Superior temporal gyrus (tissue), 1 donor: ENCODE data around the gene CDH8.
"Not testable (repeated sequence)": the region's sequence is repeated elsewhere in the genome, so short reads cannot be mapped to it uniquely, and the experiment has no call there.

ENCODE experiments used
- DNase-seq: peaks from one replicate; pipeline ENCODE4 v3.0.0-alpha.2; 2016; ENCODE audit errors: extremely low spot score

Gene CDH8

DNA sequence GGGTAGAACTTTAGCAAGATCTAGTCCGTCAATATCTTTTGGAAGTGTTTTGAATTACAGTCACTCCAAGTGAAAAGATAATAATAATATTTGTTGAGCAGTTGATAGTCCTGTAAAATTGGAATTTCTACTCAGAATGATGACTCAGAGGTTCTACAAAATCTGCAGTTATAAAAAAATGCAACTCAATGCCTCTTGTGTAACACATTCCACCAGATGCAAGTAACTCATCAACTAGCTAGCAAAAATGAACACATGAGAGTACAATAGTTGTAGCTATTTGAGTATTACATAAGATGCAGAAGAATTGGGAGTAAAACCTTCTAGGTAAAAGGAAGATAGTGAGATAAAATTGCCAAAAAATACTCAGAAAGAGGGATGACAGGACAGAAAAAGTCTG is 177.2 kb downstream of the CDH8 start:
- DNase-seq: no peak

DNA sequence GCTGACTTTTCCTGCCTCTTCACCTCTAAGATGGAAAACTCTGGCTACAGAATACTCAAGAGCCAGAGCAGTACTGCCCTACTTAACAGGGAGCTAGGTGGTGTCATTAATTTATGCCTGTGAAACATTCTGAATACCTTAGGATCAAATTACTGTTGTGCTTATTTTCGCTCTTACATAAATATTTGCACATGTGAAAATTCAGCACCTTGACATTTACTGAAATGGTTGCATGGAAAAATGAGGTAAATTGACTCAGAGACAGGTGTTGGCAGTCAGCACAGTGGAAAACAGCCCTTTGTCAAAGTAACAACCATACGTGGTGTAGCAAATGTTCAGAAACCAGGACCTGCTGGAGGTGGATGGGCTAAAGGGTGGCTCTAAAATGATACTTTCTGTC is 193.6 kb downstream of the CDH8 start:
- DNase-seq: no peak

DNA sequence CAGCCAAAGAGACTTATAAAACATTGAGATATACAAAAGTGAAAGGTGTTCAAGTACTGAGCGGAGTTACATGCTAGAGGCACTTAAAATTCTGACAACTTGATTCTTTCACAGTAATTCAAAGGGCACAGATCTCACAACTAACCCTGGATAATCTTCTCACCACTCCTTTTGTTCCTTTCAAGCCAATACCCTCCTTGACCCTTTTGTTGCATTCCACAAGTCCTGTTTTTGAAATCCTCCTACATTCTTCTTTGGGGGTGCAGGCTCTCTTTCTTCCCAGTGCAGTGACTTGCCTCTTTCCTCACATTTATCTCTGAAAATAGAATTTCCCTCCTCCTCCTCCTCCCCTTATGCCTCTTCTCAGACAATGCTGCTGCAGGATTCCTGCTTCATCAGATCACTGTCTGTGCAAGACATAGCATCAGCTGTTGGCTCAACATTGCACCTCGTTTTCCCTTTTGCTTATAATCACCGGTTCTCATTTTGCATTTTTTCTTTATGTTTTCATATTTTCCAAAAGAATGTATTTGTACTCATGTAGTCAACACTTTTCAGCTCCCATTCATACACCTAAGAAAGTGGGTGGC is 199.3 kb downstream of the CDH8 start:
- peak; percentile 58 for DNase-seq

DNA sequence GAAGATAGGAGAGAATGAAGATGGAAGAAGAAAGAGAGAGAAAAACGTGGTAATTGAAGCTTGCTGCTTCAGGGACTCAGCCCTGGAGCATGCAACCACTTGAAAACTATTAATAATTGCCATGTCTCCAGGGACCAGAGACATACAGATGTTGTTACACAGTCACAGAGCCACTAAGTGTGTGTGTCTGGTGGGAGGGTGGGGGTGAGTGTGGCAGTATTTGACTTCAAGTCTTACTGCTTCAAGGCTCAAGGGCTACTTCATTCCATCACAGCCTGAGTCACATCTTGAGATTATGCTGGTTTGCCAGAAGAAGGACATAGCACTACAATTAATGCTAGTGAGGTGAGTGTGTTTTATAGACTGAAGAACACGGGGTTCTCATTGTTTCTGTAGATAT is 202.2 kb downstream of the CDH8 start:
- no peak for DNase-seq

DNA sequence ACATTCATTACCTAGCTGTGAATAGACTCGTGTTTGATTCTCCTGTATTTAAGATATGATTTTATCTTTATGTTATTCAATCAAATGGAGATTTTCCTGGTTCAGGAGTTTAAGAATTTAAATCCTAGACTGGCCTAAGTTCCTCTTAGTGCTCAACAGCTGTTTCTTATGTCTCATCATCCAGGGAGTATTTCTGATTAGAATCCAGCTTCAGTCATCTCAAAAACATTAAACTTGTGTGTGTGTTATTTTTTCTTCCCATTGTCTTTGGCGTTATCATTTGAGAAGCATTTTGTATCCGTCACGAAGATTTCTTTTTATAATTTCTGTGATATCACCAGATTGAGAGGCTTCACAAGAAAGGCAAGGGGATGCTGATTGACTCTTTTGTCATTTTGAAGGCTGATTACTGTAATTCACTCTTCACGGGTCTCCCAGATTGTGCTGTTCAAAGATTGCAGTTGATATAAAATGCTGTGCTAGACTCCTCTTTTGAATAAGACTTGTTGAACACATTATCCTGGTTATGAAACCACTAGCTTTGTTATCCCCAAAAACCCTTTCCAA is 204.8 kb downstream of the CDH8 start:
- no peak for DNase-seq

DNA sequence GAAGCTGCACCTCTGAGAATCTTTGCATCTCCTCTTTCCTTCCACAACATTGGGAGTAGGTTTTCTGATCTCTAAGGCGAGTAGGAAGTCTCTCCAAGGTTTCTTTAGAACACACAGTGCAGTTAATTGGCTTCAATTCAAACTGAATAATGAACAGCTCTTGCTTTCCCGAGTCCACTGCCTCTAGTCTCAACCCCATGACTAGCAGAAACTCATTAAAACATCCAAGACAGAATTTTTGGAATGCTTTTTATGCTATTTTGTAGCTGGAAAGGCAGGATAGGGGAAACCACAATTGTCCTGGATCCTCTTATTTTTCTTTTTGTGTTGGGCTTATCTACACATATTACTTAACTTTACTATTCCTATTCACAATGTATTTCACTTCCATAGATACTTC is 206.6 kb downstream of the CDH8 start:
- DNase-seq: peak; percentile 30

DNA sequence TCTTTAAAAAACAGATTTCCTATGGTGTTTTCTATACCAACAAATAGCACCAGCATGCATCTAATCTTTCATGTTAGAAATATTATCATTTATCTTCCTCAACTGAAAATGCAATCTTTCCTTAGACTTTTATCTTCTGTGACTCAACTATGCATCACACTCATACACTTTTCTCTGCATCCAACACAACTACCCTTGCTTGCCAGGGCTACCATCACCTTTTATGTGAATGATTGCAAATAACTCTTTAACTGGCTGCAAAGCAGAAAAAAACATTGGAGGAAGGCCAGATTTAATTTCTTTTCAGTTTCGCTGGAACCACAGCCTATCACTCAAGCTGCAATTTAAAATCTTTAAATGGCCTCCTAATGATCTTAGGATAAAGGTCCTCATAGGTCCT is 212.9 kb downstream of the CDH8 start:
- DNase-seq: no peak

DNA sequence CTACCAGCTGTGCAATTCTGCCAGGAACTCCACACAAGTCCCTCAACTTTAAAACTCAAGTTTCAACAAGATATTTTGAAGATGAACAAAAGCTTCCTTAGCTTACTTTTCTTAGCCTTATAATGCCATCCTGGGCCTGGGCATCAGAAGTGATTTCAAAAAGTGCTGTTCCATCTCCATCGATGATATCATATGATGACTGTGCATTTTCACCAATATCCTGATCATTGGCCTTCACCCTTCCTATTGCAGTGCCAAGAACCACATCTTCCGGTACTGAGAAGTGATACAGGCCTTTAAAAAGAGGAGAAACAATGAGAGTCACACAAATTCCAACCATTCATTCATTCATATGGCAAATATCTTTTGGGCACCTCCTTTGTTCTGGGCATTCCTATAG is 215.4 kb downstream of the CDH8 start:
- no peak for DNase-seq

DNA sequence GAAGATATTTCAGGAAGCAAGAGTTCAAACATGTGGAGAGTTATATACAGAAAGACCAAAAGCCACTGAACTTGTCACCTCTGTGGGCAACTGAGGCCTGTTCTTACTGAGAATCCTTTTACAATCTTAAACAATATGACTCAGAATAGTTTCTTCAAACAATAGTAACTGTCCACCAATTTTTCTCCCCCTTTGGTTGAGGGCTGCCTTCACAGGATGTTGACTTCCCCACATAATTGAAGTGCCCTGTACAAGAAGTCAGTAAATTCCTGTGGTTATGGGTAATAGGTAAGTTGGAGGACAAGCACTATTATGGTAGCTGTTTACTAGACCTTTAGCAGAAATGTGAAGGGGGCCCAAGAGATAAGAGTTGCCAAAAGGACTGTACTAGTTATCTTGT is 215.8 kb downstream of the CDH8 start:
- DNase-seq: no peak

DNA sequence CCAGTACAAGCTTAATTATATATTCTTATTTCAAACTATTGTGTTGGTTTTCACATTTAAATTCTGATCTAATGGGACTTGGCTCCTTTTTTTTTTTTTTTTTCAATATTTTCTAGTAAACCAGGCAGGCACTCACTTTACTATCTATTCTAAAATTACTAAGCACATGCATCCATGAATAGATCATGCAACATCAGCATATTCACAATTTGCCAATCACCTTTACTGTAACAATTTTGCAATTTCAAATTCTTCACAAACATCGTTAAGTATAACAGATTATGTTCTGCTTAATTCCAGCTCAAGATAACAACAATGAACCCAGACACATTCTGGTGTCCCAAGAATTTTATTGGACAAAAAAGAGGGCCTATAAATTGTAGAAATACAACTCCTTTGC is 217.4 kb downstream of the CDH8 start:
- no peak for DNase-seq

DNA sequence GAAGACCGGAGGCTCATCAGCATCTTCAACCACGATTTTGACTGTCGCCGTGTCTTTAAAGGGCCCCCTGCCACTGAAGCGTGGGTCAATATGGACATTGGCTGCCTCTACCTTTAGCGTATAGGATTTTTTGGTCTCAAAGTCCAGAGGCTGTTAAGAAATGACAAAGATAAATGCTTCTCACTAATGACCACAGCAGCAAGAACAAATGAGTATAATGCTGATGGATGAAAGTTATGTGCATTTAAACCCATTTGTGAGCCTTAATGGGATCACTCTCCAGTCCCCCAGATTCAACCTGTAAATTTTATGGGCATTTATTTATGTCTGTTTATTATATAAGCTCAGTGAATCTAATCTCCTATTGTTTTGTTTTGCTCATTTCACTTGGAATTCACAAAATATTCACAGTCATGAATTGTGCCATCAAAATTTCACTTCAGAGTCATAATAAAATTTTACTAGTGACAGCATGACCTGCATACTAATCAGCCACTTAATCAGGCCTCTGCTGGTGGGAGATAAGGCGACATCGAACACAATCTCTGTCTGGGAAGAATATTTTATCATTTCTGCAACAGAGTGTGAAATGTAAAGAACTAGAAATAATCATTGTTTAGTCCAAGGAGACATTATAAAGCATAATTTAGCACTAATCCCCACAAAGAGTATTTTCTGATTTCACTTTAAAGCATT is 218.5 kb downstream of the CDH8 start:
- DNase-seq: no peak

DNA sequence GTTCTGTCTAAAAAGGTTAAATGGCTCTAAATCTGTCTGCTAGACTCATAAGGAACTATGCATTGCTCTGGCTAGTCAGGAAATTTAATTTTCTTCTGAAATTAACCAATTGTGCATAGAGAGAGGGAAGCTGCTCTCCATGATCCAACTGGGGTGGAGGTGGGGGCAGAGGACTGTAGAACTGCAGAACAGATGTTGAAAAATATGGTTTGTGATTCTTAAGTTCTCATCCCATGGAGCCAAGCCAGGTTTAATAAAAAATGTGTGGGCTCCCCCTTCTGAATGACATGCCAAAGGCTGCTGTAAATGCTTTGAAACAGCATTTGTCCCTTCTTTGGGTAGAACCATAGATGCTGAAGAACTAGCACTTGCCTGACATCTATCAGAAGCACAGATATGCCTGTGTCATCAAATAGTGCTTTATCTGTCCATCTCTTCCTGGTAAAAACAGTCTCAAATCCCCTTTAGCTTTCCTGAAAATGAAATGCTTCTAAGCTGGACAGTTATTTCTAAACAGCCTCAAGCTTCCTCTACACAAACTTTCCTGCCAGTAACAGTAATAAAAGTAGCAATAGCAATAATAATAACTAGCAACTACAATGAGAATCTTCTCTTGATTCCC is 221.4 kb downstream of the CDH8 start:
- no peak for DNase-seq

DNA sequence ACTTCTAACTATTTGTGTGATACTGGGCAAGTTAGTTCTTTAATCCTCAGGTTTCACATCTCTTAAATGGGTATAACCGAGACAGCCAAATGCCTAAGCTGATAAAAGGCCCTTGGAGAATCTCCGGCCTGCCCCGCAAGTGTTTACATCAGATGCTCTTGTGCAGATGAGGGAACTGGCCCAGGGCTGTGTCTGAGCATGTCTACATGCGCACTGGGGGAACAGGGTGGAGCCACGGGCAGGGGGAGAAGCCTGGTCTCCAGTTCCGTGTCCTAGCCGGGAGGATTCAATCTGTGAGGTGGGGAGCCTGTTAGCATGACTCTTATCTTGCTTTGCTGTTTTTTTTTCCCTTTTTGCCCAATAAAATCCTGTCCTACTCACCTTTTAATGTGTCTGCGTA is 222.9 kb downstream of the CDH8 start:
- DNase-seq: no peak

DNA sequence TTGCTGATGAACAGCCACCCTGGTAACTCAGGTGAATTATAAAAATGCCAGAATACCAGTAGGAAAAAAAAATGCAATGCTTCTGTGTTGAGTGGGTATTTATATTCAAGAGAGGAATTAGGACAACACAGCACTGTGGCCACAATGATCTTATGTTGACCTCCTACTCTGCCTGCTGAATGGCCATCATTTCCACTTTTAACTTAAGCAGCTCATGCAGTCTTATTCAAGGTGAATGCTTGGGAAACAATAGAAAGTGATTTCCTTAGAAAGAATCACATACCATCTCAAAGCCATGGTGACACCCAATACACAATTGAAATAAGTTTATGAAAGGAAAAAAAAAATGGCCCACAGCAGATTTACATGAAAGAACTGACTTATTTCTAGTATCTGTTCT is 224.0 kb downstream of the CDH8 start:
- DNase-seq: no peak

DNA sequence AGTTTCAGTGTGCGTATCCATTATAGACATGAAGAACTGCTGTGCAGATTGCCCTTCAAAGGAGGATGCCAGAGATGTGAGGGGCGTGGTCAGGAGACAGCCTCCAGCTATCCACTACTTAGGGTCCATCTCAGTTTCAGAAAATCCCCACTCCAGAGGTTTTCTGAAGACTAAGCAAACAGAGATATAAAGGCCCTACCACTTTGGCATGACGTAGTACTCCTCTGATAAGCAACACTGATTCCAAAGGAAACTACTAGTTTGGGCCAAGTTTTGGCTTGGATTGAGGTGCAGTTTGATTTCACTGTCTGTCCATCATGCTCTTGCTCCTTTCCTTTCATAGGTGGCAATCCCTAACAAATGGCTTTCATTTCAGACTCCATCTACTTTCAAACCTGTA is 228.7 kb downstream of the CDH8 start:
- no peak for DNase-seq

DNA sequence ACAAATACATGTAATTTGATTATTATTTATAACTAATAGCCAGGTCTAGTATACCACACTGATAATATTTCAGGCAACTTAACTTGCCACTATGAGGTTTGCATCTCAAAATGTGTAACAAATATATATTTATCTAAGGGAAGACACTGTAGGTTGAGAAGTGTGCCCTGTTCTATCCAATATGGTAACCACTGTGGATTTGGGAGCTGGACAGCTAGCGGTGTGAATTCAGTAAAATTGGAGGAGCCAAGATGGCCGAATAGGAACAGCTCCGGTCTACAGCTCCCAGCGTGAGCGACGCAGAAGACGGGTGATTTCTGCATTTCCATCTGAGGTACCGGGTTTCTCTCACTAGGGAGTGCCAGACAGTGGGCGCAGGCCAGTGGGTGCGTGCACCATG is 235.0 kb downstream of the CDH8 start:
- DNase-seq: not testable (repeated sequence)

DNA sequence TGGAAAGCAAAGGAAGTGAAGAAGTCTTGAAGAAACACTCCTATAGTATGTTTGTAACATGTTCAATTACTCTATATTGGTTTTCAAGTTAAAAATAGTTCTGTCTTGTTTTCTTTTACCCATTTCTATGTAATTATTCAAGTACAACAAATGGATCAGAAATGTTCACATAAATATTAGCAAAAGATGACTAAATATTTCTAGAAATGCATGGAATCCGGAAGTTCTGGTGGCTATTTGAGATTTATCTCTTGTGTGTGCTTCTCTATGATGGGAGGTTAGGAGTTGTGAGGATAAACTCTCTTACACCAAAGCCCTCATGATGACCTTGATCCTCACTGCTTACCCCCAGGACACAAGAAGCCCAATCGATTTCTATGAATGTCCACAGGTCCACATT is 237.5 kb downstream of the CDH8 start:
- DNase-seq: no peak

DNA sequence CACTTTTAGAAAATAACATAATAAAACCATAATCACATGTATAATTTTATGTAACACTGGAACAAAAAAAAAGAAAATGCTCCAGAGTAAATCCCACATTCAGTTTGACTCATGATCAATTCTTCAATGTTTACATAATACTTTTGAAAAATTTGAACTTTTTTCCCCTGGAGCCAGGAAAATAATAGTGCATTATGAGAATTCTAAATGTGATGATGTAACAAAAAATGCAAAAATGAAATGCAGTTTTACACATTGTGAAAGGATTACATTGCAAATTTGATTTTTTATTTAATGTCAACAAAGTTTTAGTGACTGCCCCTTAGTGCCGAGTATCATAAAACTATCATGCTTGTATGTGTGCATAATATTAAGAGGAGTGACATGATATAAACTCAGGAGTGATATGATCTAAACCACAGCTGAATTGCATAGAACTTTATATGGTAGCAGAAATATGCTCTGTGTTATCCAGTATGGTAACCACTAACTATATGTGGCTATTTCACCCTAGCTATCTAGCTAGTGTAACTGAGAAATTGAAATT is 238.2 kb downstream of the CDH8 start:
- DNase-seq: no peak

DNA sequence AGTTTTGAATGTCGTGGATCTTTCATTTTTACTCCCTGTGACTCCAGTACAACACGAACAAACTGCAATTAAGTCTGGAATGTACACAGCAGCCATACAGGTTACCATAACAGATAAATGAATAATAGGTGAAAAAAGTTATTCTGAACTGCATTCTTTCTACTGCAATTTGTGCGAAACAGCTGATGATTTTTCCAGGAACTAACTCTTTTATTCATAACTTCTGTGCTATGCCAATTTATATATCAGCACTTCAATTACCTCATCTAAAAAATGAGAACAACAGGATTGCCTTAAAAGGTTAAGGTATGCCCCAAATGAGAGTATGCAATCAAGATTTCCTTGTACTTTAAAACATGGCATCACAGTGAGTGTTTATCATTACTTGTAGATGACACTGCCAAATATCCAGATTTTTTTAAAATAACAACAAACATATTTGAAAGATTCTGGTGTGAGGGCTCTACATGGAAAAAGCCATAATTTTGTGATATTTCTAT is 238.9 kb downstream of the CDH8 start:
- no peak for DNase-seq

DNA sequence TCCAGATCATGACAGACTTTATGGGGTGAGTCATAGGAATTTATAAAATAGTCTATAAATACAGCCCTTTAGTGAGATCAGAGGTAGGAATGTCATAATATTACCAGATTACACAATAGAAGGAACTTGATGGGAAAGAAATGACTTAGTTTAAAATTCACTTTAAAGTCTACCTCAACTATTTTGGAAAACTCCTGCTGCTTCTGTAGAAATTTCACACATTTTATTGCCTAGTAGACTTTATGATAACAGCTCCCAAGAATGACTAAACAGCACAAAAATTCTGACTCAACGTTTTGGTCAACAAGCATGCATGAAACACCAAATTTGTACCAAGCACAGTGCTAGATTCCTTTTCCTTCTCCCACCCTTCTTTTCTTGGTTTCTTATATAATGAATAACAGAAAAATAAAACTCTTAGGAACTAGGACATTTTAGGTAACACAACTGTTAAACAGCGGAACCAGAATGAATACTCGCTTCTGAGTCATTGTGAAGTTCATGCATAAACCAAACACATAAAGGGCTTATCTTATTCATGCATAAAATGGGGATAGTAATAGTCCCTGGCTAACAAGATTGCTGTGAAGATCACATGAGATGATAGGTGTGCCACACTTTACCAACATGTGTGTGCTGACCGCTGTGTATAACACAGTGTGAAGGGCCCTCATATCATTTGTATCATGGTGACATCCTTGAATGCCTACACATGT is 243.9 kb downstream of the CDH8 start:
- peak; percentile 68 for DNase-seq

DNA sequence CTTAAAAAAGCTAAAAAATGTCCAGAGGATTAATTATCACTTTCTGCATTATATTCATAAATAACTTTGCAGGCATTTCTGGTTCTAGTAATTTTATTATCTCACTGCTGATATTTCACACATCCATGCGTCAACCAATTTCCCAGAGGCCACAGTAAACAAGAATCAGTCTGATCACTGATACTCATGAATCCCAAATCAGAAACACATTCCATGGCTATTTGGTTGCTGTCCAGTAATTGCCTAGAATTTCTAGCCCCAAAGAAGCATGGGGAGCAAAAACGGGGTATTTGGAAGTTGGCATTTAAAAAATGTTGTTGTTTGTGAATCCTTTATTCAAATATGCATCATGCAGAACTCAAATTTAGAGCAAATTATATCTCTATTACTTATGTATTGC is 244.8 kb downstream of the CDH8 start:
- DNase-seq: no peak

DNA sequence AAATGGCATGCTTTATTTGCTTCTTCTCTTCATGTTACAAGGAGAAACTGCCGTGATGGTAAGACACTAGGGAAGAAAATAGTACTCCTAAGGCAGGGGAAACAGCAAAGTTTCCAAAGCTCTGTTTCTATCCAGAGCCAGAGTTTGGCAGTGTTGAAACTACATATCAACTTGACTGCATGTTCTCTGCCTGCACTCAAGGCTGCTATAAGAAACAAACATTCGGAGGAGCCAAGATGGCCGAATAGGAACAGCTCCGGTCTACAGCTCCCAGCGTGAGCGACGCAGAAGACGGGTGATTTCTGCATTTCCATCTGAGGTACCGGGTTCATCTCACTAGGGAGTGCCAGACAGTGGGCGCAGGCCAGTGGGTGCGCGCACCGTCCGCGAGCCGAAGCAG is 254.4 kb downstream of the CDH8 start:
- DNase-seq: not testable (repeated sequence)
